HG02970 (cell line): Measurements from ENCODE around the gene WDR90.
A peak's percentile ranks its signal among the peaks of the same experiment; 100 is the strongest.

Experiments used
- ATAC-seq: cut with Tn5 transposase; IDR thresholded peaks from one replicate; pipeline ENCODE4 v1.9.1; 2021; ENCODE audit warnings: mild to moderate bottlenecking, moderate library complexity, moderate number of reproducible peaks; ENCODE audit not compliant: unreplicated experiment, low FRiP score

The WDR90 gene

DNA sequence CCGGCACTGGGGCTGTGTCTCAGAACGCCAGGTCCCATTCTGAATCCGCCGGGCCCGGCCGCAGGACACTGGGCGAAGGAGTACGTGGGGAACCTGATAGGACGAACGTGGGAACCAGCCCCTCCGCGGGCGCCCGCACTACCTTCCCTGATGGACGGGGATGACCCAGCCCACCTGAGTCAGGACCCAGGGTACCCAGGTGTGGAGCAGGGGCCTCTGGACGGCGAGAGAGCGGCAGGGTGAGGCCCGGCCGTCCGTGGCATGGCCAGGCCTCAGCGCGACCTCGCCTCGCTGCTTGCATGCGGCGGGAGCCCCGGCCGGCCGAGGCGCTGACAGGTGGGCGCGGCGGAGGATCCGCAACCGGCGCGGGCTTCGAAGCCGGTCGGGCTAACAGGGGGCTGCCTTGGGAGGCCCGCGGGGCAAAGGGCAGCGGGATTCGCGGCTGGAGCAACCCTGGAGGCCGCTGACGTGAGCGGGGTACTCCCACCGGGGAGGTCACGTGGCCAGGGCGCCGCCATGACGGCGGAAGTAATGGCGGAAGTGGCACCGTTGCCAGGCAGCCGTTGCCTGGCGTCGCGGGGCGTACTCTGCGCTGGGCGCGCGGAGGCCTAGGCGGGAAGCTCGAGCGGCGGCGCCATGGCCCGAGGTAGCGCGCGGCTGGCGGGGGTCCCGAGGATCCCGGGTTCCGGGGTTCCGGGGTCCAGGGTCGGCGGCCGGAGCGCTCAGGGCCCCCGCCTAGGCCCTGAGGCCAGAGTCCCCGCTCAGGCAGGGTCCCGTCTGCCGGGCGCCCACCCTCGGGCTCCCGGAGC is at the start of gene WDR90:
Gene WDR90, plus strand, starts transcription at position 585 of the 809 bp plus-strand sequence. Its CDS starts 52 bp downstream, at position 637.
- ATAC-seq: peak; percentile 73

DNA sequence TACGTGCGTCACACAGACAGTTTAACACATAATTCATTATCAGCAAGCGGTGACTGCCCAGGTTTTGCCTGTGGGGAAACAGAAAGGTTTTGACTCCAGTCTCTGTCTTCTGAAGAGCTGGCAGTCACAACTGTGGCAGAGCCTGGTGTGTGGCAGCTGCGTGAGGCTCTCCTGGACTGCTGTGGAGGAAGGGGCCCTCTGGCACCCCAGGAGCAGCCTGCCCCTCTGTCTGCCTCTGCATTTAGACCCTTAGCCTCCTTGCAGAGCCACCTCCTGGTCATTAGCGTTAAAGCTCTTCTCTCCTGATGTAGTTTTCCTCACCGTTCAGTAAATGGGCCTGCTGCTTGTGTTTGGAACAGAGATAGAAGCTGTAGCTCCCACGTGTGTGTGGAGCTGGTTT is 48.4 kb upstream of the WDR90 start:
- no peak for ATAC-seq

DNA sequence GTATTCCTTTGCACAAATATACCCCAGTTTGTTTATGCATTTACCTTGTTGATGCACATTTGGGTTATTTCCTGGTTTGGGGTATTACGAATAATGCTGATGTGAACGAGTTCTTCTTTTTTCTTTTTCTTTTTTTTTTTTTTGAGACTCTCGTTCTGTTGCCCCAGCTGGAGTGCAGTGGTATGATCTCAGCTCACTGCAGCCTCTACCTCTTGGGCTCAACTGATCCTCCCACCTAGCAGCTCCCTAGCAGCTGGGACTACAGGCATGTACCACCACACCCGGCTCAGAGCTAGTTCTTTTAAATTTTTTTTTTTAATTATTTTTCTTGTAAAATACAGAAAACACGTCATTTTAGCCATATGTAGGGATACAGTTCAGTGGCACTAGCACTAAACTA is 45.2 kb upstream of the WDR90 start:
- ATAC-seq: no peak

DNA sequence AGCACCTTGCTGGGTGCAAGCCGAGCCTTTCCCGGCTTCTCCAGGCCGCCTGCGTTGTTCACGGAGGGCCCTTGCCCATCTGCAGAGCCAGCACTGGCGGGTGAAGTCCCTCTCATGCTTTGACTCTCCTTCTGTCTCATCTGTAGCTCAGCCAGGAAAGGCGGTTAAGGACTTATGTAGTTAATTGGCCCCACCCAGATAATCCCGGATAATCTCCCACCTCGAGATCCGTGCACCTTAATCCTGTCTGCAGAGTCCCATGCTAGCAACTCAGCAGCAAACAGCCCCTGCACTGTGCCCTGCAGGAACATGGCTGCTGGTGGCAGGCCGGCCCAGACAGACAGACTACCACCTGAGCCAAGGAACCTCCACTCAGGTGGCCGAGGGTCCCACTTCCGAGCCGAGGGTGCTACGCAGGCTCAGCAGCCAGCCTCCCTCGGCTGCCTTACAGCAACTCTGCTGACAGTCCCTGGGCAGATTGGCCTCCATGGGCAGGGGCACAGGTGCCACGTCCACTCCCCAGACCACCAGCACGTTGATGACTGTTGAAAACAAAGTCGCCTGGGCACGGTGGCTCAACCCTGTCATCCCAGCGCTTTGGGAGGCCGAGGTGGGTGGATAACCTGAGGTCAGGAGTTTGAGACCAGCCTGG is 42.4 kb upstream of the WDR90 start:
- ATAC-seq: no peak

DNA sequence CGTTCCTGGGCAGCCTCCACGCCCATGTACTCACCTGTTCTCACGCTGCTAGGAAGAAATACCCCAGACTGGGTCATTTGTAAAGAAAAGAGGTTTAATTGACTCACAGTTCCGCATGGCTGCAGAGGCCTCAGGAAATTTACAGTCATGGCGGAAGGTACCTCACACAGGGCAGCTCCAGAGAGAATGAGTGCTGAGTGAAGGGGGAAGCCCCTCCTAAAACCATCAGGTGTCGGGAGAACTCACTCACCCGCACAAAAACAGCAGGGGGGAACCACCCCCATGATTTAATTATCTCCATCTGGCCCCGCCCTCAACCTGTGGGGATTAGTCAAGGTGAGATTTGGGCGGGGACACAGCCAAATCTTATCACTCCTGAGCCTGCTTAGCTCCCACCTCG is 41.1 kb upstream of the WDR90 start:
- no peak for ATAC-seq

DNA sequence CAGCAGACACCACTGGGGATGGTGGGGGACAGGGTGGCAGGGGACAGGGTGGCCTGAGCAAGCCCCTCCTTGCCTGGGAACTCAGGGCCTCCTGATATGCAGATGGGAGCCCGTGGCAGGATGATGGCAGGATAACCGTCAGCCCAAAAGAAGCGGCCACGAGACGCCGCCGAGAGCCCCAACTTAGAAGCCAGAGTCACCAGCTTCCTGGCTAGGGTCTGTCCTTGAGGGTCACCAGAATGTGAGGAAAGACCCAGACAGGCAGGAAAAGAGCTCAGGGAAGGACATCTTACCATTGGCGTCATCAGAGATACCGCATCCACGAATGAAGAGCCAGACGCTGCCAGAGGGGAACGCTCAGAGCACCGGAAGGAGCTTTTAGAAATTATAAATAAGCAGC is 39.8 kb upstream of the WDR90 start:
- ATAC-seq: no peak

DNA sequence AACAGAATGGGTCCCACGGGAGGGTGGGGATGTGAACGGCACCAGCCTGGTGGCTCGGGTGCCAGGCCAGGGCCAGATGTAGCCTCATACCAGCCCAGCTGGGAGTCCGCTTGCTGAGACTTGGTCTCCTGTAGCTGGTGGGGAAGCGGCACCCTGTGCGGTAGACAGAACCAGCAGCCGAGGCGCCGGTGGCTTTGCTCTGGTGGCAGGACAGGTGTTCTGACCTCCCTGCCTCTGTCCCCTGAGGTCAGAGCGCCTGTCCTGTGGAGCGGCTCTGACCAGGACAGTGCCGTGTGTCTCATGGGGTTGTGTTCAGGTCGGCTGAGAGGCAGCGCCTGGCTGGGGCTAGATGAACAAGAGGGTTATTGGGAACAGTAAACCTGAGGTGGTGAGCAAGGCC is 39.2 kb upstream of the WDR90 start:
- no peak for ATAC-seq

DNA sequence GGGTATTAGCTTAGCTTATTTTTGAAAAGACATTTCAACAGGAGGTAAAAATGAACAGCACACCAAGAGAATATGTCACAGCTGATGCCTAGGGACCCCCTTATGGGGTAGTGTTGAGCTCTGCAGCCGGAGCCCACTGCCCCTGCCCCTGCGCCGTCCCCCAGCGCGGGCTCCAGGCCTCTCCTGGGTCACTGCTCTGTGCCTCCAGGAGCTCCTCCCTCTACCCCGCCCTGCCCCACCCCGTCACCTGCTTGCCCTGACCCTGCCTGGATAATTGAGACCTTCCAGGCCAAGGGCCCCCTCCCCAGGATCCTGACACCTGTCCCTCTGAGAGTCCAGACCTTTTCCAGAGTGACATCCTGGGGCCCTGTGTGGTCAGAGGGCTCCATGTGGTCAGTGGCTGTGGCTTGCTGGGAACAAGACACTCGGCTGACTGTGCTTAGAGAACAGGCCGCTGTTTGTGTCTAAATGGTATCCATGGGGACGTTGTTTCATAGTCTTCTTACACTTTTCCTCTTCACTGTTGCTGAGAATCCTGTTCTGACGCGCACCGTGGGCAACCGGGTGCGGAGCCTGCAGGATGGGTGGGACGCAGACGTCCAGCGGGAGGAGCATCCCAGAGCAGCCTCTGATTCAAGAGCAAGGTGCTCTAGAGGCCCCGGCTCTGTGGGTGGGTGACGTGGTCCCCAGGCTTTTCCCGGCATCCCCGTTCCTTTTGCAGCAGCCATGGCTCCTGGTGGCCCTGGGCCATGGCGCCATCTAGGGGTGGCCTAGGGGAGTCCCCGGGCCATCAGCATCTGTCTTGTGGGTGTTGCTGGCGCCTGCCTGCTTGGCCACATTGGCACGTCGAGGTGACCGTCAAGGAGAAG is 38.4 kb upstream of the WDR90 start:
- no peak for ATAC-seq

DNA sequence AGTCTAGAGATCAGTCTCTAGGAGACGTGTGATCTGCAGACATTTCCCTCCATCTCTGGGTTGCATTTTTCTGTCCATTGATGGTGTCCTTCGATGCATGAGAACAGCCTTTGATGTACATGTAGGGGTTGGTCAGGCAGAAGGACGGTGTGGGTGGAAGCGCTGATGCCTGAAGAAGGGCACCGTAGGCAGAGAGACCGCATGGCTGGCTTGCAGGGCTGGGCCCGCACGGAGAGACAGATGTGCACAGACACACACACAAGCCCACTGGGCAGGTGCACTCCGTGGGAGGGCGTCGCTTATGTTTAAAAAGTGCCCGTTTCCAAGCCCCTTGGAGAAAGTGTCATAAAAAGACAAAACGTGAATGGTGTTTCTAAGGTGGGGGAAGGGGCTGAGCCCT is 34.0 kb upstream of the WDR90 start:
- no peak for ATAC-seq

DNA sequence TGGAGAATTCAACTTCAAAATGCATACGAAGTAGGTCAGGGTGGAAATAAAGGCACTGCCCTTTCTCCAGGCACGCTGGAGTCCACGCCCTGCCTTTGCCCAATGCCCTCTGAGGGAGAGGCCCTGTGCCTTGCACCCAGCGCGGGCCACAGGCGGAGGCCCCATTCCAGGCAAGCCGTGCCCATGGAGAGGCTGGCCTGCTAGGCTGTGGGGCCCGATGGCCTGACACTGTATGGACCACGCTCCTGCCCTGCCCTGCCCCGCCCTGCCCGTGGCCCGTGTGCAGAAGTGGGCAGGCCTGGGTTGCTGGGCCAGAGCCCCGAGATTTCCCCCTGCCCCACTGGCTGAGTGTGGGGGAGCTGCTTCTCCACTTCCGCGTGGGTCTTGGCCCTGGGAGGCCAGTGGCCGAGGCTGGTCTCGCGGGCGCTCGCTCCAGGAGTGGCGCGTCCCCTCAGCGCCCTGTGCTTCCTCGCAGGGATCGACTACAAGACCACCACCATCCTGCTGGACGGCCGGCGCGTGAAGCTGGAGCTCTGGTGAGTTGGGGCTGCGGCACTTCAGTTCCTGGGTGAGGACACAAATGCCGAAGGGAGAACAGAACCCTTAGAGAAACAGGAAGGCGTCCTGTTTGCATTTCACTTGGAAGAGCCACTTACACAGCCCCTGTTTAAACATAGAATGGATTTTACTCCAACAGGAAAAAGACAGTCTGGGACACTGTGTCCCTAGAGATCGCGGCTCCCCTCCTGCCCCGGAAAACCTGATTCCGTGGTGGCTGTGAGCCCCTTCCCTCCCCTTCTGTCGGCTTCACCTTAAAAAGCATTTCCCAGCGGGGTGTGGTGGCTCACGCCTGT is 32.2 kb upstream of the WDR90 start:
- no peak for ATAC-seq

DNA sequence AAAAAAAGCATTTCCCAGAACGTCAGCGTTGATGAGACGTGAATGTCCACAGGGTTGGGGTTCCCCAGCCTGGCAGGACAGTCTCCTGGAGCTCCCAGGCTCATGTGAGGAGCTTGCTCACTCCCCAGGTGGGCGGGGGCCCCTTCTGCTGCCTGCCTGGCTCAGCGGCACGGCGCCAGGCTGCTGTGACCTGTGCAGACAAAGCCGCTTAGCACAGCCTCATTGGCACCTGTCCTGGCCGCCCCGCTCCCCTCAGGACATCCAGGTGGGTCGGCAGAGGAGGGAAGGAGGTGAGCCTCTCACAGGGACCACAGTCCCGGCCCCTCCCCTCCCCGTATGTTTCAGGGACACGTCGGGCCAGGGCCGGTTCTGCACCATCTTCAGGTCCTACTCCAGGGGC is 31.3 kb upstream of the WDR90 start:
- no peak for ATAC-seq

DNA sequence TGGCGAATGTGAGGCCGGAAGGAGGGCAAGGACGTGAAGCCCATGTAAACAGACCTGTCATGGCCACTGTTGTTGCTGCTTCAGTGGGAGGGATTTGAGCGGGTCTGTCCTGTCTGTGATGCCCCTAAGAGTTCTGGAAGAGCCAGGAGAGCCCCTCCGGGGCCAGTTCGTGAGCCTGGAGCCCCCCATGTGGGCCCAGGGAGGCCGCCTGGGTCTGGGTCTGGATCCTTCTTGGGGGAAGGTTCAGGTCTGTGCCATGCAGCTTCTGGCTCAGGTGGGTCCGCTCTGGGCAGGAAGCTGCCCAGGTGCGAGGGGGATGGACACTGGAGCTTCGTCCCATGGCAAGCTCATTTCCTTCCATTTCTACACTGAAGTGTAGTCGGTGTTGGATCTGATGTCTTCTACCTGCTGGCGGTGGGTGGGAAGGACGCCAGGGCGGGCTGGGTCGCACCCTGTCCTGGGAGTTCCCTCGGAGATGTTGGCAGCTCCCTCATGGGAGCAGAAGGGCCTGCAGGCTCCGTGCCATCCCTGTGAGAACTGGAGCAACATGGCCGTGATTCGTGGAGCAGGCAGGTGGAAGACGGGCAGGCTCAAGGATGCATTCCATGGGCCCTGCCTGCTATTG is 29.6 kb upstream of the WDR90 start:
- no peak for ATAC-seq

DNA sequence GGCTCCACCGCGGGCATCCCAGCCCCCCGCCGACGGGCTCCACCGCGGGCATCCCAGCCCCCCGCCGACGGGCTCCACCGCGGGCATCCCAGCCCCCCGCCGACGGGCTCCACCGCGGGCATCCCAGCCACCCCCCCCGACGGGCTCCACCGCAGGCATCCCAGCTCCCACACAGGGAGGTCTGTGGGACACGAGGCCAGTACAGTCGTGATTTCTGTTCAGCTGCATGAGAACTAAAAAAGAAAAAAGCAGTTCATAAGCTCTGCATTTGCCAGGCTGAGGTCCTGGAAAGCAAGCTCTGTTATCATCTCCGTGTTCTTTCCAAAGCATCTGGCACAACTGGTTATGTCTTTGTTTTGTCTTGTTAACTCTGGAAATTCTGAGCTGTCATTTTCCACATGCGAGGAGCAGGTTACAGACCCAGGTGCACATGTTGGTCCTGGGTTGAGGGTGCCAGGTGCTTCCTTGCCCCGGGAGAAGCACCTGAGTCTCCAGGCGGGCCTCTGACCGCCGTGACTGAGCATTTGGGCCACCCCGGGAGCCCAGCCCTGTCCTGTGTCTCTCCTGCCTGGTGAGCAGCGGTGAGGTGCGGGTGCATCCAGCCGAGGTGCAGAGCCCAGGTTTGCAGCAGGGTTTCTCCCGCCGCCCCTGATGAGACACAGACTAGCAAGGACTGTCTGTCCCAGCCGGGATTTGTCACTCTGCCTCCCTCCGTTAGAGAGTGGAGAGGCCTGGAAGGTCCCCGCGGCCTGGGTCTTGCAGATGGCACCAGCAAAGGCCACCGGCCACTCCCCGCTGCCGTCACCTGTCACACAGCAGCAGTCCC is 28.3 kb upstream of the WDR90 start:
- ATAC-seq: no peak

DNA sequence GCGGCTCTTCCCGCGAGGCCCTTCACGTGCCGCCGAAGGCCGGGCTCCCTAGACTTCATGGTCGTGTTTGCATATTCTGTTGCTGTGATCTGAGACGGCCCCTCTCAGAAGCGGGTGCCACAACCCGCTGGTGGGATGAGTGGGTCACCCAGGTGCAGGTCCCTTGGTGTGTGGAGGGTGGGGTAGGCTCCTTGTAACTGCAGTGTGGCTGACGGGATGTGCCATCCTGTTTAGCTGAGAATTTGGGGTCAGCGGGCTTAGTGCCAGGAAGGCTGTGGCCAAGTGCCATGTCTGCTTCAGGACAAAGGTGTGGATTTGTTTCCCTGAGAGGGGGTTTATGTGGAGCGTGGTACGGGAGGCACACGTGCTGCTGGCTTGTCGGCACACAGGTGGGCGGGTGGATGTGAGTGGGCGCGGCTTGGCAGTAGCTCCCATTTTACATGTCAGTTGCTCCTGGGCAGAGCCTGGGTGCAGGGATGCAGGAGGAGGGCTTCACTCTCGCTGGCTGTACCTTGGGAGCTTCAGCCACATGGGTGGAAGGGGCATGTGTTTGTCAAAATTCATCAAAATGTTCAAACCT is 27.5 kb upstream of the WDR90 start:
- ATAC-seq: no peak

DNA sequence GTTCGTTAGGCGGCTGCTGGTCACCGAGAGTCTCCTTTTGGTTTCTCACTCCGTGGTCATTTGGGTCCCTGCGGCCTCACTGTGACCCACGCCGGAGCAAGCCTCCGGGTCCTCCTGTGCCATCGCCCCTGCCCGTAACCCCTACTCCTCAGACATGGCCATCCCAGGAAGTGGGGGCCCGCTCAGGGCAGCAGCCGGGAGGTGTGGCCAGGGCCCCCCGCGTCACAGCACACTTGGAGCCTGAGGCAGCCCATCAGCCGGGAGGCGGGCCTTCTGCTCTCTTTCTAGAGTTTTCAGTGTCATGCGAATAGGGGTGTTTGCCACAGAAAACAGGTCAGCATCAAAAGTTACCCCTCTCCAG is 26.3 kb upstream of the WDR90 start:
- ATAC-seq: no peak

DNA sequence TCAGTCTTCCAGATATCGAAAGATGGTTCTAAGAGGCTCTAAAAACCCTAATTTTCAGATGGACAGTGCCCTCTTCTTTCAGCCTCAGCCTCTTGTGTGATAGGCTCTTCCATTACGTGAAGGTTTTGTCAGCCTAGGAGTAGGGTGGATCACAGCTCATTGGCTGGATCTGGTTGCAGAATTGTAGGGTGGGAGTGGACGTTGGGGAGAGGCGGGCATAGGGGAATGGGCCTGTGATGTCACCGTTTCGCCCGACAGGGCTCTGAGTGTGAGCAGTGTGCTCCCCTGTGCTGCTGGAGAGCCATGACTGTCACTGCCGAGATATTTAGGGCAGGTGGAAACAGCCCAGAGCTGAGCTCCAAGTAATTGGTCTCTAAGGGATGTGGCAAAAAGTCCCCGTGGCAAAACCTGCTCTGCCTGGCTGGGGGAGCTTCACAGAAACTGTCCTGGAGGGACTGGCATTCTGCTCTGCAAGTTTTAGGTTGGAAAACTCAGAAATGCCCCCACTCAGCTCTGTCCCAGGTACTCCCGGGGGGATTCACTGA is 24.6 kb upstream of the WDR90 start:
- no peak for ATAC-seq

DNA sequence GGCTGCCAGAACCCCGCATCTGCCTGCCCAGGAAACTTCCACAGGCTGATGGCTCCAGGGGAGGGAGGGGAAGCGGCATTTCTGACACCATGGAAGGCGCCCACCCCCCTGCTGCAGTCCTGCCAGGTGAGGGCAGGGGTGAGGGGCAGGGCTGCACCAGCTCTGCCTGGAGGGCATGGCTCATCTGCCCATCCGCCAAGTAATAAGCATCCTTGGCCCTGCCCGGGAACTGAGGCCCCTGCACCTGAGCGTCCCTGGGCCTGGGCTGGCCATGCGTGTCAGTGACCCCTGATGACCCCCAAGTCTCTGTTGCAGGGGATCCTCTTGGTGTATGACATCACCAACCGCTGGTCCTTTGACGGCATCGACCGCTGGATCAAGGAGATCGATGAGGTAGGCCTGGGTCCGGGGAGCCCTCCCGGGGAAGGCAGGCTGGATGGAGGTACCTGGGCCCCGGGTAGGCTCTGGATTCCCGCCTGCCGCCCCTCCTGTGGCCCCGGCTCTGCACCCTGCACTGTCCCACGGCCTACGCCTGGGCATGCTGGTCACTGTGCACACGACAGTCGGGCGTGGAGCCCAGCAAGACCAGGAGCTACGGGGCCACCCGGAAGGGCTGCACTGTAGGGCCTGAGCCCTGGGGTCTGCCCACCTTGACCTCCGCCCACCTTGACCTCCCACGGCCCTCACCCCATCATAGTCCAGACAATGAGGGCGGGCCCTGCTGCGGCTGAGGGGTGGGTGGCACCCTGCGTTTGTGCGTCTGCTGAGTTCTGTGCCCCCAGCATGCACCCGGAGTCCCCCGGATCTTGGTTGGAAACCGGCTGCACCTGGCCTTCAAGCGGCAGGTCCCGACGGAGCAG is 23.8 kb upstream of the WDR90 start:
- no peak for ATAC-seq
